Lung (tissue), 12 donors: ENCODE data around the gene GJB1. TPM values are rescaled to one million over a fixed set of nuclear protein-coding genes. Genes with fewer than 3 reads are reported as not detected.
A peak's percentile ranks its signal among the peaks of the same experiment; 100 is the strongest.
"Not testable (repeated sequence)": the region's sequence is repeated elsewhere in the genome, so short reads cannot be mapped to it uniquely, and the experiment has no call there.

Source experiments
- ATAC-seq: fragments of 200-7000 bp; cut with Tn5 transposase; one replicate; pipeline ENCODE4 v1.9.1; 2020; ENCODE audit warnings: moderate number of reproducible peaks; ENCODE audit not compliant: insufficient read depth, low FRiP score
- DNase-seq, 3 donors: peaks; one replicate each; pipeline ENCODE4 v3.0.0-alpha.2; 2013 to 2017
- H3K27ac ChIP-seq, 2 donors: one replicate each; pipeline ENCODE4 v1.5.1; 2013; ENCODE audit warnings: mild to moderate bottlenecking in 2 of 2, moderate library complexity in 2 of 2, control low read depth in 1 of 2, inconsistent platforms in 1 of 2, low read depth in 1 of 2, low read length in 1 of 2
- H3K27me3 ChIP-seq, 3 donors: one replicate each; pipeline ENCODE4 v1.5.1; 2013; ENCODE audit warnings: low read length in 2 of 3; ENCODE audit not compliant: control insufficient read depth in 3 of 3, insufficient read depth in 3 of 3
- H3K36me3 ChIP-seq, 4 donors: one replicate each; pipeline ENCODE4 v1.5.1; 2013; ENCODE audit warnings: low read length in 4 of 4, mild to moderate bottlenecking in 1 of 4, moderate library complexity in 1 of 4; ENCODE audit not compliant: control insufficient read depth in 4 of 4, insufficient read depth in 4 of 4
- H3K4me1 ChIP-seq, 5 donors: one replicate each; pipeline ENCODE4 v1.5.1; 2013; ENCODE audit warnings: low read length in 5 of 5, mild to moderate bottlenecking in 2 of 5, moderate library complexity in 1 of 5; ENCODE audit not compliant: control insufficient read depth in 5 of 5, insufficient read depth in 5 of 5
- H3K4me3 ChIP-seq: one replicate; pipeline ENCODE4 v1.5.1; 2013; ENCODE audit warnings: mild to moderate bottlenecking, control low read depth, moderate library complexity
- H3K9ac ChIP-seq, 2 donors: one replicate each; pipeline ENCODE4 v1.5.1; 2013; ENCODE audit warnings: low read length in 2 of 2, control low read depth in 1 of 2; ENCODE audit not compliant: insufficient read depth in 1 of 2
- H3K9me3 ChIP-seq, 4 donors: one replicate each; pipeline ENCODE4 v1.5.1; 2013; ENCODE audit warnings: low read length in 3 of 4, mild to moderate bottlenecking in 1 of 4, moderate library complexity in 1 of 4; ENCODE audit not compliant: control insufficient read depth in 4 of 4, insufficient read depth in 3 of 4
- CTCF ChIP-seq: IDR thresholded peaks from 2 replicates; pipeline ENCODE4 v1.5.1; 2012; ENCODE audit warnings: mild to moderate bottlenecking; ENCODE audit errors: control extremely low read depth, extremely low read depth
- WGBS, 2 donors: extraction: QIAGEN DNeasy Blood & Tissue Kit; methylation state at CpG; one replicate each; pipeline ENCODE4 v1.1.7; 2013; 5-methylcytosine and 5-hydroxymethylcytosine counted together
- polyA plus RNA-seq, 2 donors: library from polyadenylated mRNA; stranded (reverse); fragments of 200-250 nt; gene quantifications; one replicate each; pipeline ENCODE4 v1.2.1, GENCODE V29; 2013
- total RNA-seq, 2 donors: library from RNA; depleted of rRNA in 1 of 2; stranded (reverse); fragments of >200 nt in 1 of 2; gene quantifications; one replicate each; pipeline ENCODE4 v1.2.1, GENCODE V29; 2014 to 2021
- donor health status: control.
- donor health status: control.
- donor health status: Bipolar disorder and iron deficiency.
- donor health status: healthy.
- donor health status: DM: yes; HTN: yes; CAD: no.

The GJB1 gene
- total and polyA plus RNA-seq, 4 donors, result 0.42 to 3.7 (median 2.9) TPM; not detected in 1

- WGBS, 2 donors, result 90 to 98% methylated on average over 4 of the region's 4 CpGs
- ATAC-seq (no peak), DNase-seq (peak in 2 of 3 donors; percentile 45 to 54)
- no peaks in the 10 kb centered on the region for H3K36me3 ChIP-seq
- H3K4me1 ChIP-seq, result peaks cover 0 to 22% (median 0%) of the 10 kb centered on the region in 5 donors
- TF ChIP-seq CTCF, result no peak
- no peaks in the 10 kb centered on the region for H3K9me3 ChIP-seq
- no peak overlapping the region for H3K27ac ChIP-seq
- no peaks in the 10 kb centered on the region for H3K27me3 ChIP-seq
- no peak overlapping the region for H3K4me3 ChIP-seq
- H3K9ac ChIP-seq, result no peak overlapping the region
Observed at GRCh38 chrX:71256856-71257255, 33.8 kb downstream of the GJB1 start.

- H3K27ac ChIP-seq, H3K27me3 ChIP-seq, H3K36me3 ChIP-seq, H3K4me1 ChIP-seq, H3K9me3 ChIP-seq, ATAC-seq, H3K9ac ChIP-seq, H3K4me3 ChIP-seq, DNase-seq: not testable (repeated sequence)
Observed at GRCh38 chrX:71268624-71269023, 45.6 kb downstream of the GJB1 start.

- H3K27me3 ChIP-seq, result no peaks in the 10 kb centered on the region
- no peak for DNase-seq
- no peak overlapping the region for H3K4me3 ChIP-seq
- H3K27ac ChIP-seq, result no peak overlapping the region
- 87 to 98% methylated on average over 9 to 19 of the region's 19 CpGs for WGBS, 2 donors
- H3K4me1 ChIP-seq, result no peaks in the 10 kb centered on the region
- no peaks in the 10 kb centered on the region for H3K36me3 ChIP-seq
- peaks cover 0 to 6% (median 0%) of the 10 kb centered on the region in 4 donors for H3K9me3 ChIP-seq
- H3K9ac ChIP-seq, result no peak overlapping the region
- ATAC-seq, result no peak
- no peak for TF ChIP-seq CTCF
Observed at GRCh38 chrX:71269801-71270395, 46.9 kb downstream of the GJB1 start.

- H3K27me3 ChIP-seq, H3K4me1 ChIP-seq, H3K9ac ChIP-seq, H3K36me3 ChIP-seq, ATAC-seq, DNase-seq, H3K9me3 ChIP-seq, H3K4me3 ChIP-seq, H3K27ac ChIP-seq: not testable (repeated sequence)
- 83 to 95% methylated on average over 2 of the region's 2 CpGs for WGBS, 2 donors
Observed at GRCh38 chrX:71272313-71272712, 49.3 kb downstream of the GJB1 start.

Other genes starting within 250 kb of the GJB1 start
- 10 to 100 TPM; 42.0 to 67.7 TPM for gene SNX12, start 154.9 kb upstream of the GJB1 start, total RNA-seq
- gene SNX12, start 154.9 kb upstream of the GJB1 start, polyA plus RNA-seq, result 10 to 100 TPM; 22.7 to 35.1 TPM
- 10 to 100 TPM; 13.9 to 16.3 TPM for gene FOXO4, start 127.4 kb upstream of the GJB1 start, total RNA-seq
- 10 to 100 TPM in 1 of 2 donors, 1 to 10 TPM in 1; 9.4 to 10.8 TPM for gene FOXO4, start 127.4 kb upstream of the GJB1 start, polyA plus RNA-seq
- gene CXorf65, start 116.5 kb upstream of the GJB1 start, total RNA-seq, result not detected
- 1 to 10 TPM in 1 of 2 donors, under 1 TPM in 1; 0.95 to 2.6 TPM for gene CXorf65, start 116.5 kb upstream of the GJB1 start, polyA plus RNA-seq
- gene IL2RG, start 111.6 kb upstream of the GJB1 start, total RNA-seq, result 10 to 100 TPM; 14.0 to 25.8 TPM
- gene IL2RG, start 111.6 kb upstream of the GJB1 start, polyA plus RNA-seq, result 100 to 1,000 TPM in 1 of 2 donors, 10 to 100 TPM in 1; 13.5 to 136 TPM
- gene MED12, start 104.6 kb upstream of the GJB1 start, total RNA-seq, result 10 to 100 TPM; 36.1 to 41.1 TPM
- gene MED12, start 104.6 kb upstream of the GJB1 start, polyA plus RNA-seq, result 10 to 100 TPM; 10.3 to 13.8 TPM
- gene NLGN3, start 78.4 kb upstream of the GJB1 start, total RNA-seq, result 1 to 10 TPM in 1 of 2 donors, under 1 TPM in 1; 0.86 to 1.5 TPM
- gene NLGN3, start 78.4 kb upstream of the GJB1 start, polyA plus RNA-seq, result under 1 TPM; 0.20 to 0.71 TPM
- gene ZMYM3, start 30.9 kb downstream of the GJB1 start, total RNA-seq, result 10 to 100 TPM; 21.5 to 23.4 TPM
- gene ZMYM3, start 30.9 kb downstream of the GJB1 start, polyA plus RNA-seq, result 1 to 10 TPM; 5.8 to 9.9 TPM
- gene NONO, start 60.4 kb downstream of the GJB1 start, total RNA-seq, result 100 to 1,000 TPM; 239 to 336 TPM
- 100 to 1,000 TPM in 1 of 2 donors, 10 to 100 TPM in 1; 93.5 to 139 TPM for gene NONO, start 60.4 kb downstream of the GJB1 start, polyA plus RNA-seq
- gene ITGB1BP2, start 78.5 kb downstream of the GJB1 start, total RNA-seq, result 1 to 10 TPM; 2.7 to 3.5 TPM
- gene ITGB1BP2, start 78.5 kb downstream of the GJB1 start, polyA plus RNA-seq, result under 1 TPM; 0.79 to 0.98 TPM
- 10 to 100 TPM; 36.6 to 77.4 TPM for gene TAF1, start 143.1 kb downstream of the GJB1 start, total RNA-seq
- 10 to 100 TPM in 1 of 2 donors, 1 to 10 TPM in 1; 9.5 to 14.7 TPM for gene TAF1, start 143.1 kb downstream of the GJB1 start, polyA plus RNA-seq